GM18498 (cell line): ENCODE measurements around the gene PSMD9.
"Not testable (repeated sequence)": the region's sequence is repeated elsewhere in the genome, so short reads cannot be mapped to it uniquely, and the experiment has no call there.

Experiments used
- ATAC-seq: cut with Tn5 transposase; IDR thresholded peaks from one replicate; pipeline ENCODE4 v1.9.1; 2021; ENCODE audit warnings: mild to moderate bottlenecking, moderate library complexity; ENCODE audit not compliant: unreplicated experiment

PSMD9 gene

DNA sequence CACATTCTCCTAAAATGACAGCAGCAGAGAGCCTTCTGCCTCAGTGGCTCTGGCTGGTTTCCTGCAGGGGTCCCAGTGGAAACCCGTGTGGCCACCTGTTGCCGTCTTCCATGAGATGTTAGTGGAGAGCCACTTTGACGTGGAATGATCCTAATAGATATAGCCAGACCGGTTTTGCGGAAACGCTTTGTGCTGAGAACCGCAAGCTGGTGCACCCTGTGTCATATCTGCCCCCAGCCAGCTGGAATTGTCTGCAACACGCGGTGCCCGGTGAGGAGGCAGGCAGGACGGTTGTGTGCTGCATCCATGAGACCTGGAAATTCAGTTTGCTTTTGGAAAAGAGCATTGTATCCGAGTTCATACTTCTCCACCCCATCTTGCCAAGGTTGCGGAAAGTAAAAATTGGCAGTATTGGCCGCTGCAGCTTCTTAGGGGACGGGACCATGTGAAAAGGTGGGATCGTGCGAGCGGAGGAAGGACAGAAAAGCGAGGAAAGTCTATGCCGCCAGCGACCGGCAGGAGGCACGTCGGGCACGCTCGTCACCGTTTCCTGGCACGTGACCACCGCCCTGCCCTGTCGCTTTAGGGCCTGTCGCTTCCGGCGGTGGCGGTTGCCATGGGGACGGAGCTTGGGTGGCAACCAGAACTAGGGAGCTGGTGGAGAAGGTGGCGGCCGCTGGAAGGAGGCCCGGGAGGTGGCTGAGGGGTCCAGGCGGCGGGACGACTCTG, 29.5 kb downstream of the PSMD9 start, which contains the start of gene CFAP251:
Gene CFAP251, plus strand, starts transcription at position 643 of the 729 bp plus-strand sequence. CDS start 2,714 bp downstream, outside the sequence.
- ATAC-seq: peak; percentile 98

DNA sequence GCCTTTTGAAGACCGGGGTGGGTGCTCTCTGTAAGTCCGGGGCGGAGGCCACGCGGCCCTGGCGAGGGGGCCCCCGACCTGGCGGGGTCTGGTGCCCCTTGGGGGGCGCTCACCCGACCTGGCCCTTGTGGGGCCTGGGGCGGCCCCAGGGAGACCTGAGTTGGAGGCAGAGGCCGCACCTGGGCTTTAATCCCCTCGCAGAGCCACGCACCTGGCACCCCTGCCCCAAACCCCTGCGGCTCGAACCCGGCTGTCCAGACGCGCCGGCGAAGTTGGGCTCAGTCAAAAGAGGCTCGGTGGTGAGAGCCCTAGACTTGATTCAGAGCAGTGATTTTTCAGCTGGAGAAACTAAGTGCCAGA, 30.1 kb downstream of the PSMD9 start:
- ATAC-seq: peak; percentile 6

DNA sequence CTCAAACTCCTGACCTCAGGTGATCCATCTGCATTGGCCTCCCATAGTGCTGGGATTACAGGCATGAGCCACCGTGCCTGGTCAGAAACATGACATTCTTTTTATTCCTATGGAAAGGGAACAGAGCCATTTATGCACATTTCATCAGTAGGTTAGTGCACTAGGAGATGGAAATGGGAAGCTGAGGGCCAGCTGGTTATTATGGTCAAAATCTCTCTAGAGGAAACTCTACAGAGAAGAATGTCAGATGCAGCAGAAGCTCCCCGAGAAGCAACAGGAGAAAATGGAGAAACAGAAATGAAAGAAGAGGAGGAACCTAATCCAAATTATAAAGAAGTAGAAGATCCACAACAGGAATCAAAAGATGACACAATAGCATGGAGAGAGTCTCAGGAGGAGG, 32.5 kb downstream of the PSMD9 start:
- no peak for ATAC-seq

DNA sequence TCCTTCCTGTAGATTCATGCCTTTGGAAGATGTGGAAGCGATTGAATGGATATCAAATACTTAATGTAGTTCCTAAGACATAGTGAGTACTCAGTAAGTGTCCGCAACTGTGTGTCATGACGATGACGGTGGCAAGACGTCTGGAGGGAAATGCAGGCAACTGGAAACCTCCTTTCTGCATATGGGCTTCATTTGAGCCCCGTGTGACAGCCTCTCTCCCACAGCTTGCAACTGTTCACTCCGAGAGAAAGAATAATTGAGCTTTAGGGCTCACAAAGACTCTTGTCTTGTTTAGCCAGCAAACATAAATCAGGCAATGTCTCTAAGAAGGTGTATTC, 36.7 kb downstream of the PSMD9 start:
- no peak for ATAC-seq

DNA sequence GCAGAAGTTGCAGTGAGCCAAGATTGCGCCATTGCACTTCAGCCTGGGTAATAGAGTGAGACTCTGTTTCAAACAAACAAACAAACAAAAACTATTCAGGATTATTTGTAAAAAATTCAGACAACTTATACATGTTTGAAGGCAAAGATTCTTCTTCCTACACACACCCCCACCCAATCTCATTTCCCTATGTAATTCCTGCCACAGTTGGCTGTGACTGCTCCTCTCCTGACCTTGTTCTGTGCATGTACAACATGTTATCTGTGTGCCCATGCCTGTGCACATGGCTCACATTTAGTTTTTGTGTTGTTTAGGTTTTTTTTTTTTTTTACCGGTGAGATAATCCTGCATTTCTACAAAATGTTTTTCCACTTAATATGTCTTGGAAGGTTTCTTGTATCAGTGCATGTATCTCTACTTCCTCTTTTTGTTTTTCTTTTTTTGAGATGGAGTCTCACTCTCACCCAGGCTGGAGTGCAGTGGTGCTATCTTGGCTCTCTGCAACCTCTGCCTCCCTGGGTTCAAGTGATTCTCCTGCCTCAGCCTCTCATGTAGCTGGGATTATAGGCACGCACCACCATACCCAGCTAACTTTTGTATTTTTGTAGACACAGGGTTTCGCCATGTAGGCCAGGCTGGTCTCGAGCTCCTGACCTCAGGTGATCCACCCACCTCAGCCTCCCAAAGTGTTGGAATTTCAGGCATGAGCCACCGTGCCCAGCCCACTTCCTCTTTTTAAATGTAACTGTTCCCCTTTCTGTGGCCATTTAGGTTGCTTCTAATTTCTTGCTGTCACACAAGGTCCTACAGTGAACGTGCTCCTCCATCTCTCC, 38.5 kb downstream of the PSMD9 start:
- no peak for ATAC-seq

DNA sequence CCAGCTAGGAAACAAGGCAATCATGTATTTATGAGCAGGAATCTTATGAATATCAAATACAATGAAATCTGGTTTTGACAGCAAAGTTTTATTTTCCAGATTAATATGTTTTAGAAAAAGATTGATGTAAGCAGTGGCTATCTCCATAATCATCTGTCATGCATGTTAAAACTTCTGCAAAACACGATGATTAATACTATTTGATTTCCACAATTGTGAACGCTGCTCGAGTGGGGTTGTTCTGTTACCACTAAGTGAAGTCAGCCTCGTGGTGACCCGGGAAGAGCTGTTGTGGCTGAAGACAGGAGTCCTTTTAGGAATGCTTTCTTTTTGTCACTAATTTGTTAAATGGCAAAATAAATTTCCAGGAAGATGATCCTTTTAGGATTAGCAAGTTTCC, 39.2 kb downstream of the PSMD9 start:
- no peak for ATAC-seq

DNA sequence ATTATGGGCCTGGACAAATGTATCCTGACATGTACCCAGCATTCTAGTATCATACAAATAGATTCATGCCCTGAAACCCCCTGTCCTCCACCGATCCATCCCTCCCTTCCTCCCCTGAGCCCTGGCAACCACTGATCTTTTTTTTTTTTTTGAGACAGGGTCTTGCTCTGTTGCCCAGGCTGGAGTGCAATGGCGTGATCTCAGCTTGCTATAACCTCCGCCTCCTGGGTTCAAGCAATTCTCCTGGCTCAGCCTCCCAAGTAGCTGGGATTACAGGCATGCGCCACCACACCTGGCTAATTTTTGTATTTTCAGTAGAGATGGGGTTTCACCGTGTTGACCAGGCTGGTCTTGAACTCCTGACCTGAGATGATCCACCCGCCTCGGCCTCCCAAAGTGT, 41.0 kb downstream of the PSMD9 start:
- ATAC-seq: not testable (repeated sequence)

DNA sequence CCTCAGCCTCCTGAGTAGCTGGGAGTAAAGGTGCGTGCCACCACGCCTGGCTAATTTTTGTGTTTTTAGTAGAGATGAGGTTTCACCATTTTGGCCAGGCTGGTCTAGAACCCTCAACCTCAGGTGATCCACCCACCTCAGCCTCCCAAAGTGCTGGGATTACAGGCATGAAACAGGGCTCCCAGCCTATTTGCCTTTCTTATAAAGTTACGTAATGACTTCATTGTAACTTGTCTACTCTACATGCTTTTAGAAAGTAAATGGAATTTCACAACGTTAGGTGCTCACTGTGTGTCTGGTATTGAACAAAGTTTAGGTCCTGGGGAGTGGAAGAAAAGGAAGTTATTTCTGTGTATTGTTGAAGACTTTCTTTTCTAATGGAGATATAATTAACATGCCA, 42.3 kb downstream of the PSMD9 start:
- ATAC-seq: no peak

DNA sequence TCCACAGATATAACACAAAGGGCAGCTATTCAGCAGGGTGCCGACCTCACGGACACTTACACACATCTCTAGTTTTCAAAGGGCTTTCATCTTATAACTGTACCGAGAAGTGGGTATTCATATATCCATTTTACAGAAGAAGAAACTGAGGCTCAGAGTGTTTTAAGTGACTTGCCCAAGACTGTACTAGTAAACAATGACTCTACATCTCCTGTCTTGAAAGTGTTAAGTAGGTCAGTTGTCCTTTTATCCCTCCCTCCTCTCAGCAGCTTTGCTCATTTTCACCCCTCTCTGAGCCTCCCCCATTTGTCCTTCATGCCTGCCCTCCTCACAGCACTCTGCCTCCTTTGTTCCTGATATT, 43.6 kb downstream of the PSMD9 start:
- ATAC-seq: no peak

DNA sequence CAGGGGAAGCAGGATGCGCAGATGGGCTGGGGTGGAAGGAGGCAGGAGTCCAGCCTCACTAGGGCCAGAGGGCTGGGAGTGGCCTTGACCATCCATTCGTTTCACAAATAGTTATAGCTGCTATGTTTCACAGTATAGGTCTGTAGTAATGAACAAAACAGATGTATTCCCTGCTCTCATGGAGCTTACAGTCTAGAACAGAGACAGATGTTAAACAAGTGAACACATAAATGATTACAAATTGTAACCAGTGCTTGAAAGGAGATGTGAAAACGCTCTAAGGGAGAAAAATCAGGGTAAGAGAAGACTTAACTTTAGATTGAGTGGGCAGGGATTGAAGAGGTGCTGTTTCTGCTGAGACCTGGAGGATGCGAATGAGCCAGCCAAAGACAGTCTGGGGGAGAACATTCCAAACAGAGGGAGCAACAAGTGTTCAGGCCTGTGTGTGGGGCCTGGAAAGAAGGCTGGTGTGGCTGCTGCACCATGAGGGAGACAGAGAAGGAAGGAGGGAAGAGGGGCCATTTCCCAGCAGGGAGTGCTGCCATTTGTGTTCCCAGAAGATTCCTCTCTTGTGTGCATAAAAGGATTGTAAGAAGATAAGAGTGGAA, 44.4 kb downstream of the PSMD9 start:
- ATAC-seq: no peak

DNA sequence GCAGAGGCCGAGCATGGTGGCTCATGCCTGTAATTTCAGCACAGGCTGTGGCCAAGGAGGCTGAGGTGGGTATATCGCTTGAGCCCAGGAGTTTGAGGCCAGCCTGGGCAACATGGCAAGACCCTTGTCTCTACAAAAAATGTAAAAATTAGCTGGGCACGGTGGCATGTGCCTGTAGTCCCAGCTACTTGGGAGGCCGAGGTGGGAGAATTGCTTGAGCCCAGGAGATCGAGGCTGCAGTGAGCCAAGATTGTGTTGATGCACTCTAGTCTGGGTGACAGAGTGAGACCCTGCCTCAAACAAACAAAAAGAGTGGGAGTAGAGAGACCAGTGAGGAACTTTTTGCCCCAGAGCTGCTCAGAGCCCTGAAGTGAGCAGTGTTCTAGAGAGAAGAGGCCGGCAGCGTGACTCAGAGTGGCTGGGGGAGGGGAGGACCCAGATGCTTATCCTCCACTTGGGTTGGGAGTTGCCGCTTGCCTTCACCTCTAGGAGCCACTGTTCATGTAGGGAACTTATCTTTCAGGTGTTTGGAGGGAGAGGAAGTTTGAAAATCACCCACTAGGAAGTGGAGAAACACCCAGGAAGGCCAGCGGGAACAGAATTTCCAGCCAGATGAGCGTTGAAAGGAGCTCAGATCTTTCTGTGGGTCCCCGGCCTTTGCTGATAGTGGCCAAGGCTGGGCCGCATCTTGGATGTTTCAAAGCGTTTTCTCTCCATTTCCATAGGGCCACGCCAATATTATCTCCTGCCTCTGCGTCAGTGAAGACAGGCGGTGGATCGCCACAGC, 45.1 kb downstream of the PSMD9 start:
- no peak for ATAC-seq

DNA sequence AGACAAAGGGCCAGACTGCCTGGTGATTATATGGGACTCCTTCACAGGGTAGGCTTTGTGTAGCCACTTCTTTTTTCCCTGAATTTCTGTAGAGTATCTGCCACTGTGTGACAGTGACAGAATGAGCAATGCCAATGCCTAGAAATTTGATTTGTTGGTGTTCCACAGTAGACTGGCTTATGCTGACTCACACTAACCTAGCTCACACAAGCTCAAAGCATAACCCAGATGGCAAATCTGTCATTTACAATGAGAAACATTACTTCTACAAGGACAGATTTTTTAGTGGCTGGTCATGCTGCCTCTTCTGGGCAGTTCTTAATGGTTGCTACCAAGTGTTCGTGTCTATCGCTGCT, 45.7 kb downstream of the PSMD9 start:
- ATAC-seq: no peak

DNA sequence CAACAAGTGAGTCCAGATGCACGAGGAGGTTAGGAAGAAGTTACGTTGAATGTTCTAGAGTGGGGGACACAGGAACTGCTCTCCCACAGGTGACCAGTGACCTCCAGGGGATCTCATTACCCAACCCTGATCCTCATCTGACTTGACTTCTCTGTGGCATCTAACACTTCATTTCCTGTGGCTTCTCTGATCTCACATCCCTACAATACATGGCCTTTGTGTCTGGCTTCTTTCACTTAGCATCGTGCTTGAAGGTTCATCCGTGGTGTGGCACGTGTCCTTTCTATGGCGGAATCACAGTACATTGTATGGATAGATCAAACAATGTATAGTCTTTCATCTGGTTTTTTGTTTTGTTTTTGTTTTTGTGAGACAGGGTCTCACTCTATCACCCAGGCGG, 49.1 kb downstream of the PSMD9 start:
- ATAC-seq: no peak

DNA sequence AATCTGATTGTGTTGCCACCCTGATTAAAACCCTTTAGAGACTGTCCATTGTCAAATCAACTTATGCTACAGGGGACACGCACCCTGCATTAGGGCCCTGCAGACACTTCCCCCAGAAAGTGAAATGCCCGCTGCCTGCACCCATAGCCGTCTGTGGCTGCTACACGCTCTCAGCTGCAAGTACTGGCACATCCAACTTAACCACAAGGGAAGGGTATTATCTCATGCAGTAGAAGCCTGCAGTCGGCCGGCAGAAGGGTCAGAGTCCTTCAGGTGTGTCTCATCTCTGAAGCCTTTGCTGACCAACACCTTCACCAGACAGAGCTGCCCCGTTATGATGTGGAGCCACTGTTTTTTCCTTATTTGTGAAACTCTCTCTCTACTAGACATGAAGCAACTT, 50.6 kb downstream of the PSMD9 start:
- ATAC-seq: peak; percentile 64

DNA sequence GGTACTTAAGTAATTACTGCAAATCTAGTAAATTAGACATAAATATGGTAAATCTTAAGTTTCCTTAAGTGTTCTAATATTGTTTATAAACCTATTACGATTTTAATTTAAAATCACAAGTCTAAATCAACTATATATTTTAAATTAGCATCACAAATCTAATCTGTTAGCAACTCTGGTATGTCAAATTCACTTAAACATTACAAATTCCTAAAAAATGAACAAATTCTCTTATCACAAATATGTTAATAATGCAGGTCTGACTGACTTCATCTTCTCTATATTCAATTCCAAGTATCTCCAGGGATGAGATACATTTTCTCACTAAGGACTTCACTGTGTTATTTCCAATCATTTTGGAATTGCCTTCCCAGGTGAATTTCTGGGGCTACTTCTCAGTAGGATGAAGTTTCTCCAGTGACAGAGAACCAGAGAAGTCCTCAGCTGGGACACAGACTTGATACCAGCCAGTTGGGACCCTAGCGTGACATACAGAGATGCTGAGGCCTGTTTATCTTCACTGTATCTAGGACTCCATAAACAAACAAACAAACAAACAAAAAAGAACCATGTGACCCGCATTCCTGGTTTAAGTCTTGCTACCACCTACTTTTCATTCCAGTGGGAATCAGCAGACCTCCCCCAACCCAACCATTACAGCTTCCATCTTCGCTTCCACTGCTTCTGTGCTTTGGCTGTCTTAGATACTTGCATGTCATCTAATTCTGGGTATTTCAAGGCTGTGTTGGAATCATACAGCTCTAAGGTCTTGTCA, 51.6 kb downstream of the PSMD9 start:
- ATAC-seq: no peak

DNA sequence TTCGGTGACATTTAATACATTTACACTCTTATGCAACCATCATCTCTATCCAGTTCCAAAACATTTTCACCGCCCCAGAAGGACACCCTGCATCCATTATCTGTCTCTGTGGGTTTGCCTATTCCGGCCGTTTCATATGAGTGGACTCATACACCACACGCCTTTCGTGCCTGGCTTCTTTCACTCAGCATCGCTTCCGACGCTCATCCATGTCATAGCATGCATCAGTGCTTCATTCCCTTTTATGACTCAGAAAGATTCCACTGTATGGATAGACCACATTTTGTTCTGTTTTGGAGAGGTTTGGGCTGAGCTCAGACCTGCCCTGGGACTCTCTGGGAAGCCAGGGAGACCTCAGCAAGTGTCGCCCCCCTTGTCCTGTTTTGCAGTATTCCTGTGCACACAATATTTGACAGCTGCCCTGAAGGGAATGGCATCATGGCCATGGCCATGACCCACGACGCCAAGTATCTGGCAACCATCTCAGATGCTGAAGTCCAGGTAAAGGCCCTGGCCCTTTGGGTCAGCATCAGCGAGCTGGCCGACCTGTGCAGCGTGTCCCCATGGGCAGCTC, 53.6 kb downstream of the PSMD9 start:
- no peak for ATAC-seq

DNA sequence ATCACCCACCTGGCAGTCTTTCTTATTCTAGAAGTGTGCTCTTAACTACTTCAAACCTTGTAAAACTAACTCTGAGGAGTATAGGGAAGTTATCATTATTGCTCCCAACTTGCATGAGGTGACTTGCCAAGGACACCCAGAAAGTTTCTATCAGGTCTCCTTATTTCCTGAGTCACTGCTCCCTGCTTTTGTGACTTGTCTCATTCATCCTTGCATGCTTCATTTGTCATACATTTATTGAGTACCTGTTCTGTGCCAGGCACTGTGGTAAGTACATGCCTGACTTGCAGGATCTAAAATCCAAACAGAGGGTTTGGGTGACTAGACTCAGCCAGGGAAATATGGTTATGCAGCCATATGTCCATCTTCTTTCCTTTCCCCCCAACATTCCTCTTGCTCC, 55.3 kb downstream of the PSMD9 start:
- ATAC-seq: no peak

DNA sequence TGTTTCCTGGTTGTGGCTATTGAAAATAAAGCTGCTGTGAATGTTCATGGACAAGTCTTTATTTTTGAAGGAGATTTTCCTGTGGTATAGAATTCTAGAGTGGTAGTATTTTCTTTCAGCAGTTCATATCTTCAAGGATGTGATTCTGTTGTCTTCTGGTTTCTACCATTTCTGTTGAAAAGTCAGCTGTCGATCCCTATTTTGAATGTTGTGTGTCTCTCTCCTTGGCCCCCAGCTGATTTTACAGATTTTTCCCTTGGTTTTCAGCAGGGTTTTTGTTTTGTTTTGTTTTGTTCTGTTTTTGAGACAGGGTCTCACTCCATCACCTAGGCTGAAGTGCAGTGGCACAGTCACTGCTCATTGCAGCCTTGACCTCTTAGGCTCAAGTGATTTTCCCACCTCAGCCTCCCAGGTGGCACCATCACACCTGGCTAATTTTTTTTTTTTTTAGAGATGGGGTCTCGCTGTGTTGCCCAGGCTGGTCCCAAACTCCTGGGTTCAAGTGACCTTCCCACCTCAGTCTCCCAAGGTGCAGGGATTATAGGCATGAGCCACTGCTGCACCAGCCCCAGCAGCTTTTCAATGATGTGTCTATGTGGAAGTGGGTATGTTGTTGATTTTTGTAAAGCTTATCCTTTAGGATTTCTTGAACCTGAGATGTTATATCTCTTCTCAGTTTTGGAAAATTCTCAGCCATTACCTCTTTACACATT, 57.9 kb downstream of the PSMD9 start:
- ATAC-seq: no peak

DNA sequence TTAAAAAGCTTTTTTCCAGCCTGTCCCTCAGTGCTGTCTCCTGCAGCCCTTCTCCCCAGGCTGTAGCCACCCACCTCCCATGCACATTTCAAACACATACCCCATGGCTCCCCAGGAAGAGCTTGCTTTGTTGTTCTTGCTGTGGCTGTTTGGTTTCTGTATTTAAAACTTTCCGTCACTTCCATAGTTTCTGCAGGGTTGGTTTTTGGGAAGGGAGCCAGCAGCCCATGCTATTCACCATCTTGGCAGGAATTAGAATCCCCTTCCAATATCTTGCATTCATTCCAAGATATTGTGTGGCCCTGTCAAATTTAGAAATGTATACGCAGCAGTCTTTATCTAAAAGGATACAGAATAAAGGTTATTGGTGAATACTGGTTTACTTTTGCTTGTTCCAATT, 59.4 kb downstream of the PSMD9 start:
- ATAC-seq: no peak
